ENCODE data around the gene MYO1G.

Gene MYO1G

DNA sequence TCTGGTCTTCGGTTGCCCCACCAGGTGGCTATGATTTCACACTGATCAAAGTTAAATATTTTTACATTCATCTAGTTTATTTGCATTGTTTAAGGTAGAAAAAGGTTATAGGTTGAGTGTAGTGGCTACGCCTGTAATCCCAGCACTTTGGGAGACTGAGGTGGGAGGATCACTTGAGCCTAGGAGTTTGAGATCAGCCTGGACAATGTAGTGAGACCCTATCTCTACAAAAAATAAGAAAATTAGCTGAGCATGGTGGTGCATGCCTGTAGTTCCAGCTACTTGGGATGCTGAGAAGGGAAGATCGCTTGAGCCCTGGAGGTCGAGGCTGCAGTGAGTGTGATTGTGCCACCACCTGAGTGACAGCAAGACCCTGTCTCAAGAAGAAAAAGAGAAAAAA is 25.0 kb upstream of the MYO1G start:
- H3K4me3 ChIP-seq (ENCODE audit: low read depth, low read length): no peak overlapping the region
- no peak overlapping the region for H3K27ac ChIP-seq
- no peaks in the 10 kb centered on the region for H3K27me3 ChIP-seq (ENCODE audit: control insufficient read depth, insufficient read depth, low read length)
- H3K4me1 ChIP-seq: peaks cover 14% of the 10 kb centered on the region
- H3K36me3 ChIP-seq (ENCODE audit: control insufficient read depth, insufficient read depth, low read length): no peaks in the 10 kb centered on the region
- peaks cover 30% of the 10 kb centered on the region for H3K79me2 ChIP-seq
- H2AFZ ChIP-seq: no peak overlapping the region
- no peak overlapping the region for H3K4me2 ChIP-seq (ENCODE audit: low read length)
- no peaks in the 10 kb centered on the region for H3K9me3 ChIP-seq (ENCODE audit: control insufficient read depth, low read length)
- no peak overlapping the region for H3K9ac ChIP-seq
- TF ChIP-seq, protein P1, sequence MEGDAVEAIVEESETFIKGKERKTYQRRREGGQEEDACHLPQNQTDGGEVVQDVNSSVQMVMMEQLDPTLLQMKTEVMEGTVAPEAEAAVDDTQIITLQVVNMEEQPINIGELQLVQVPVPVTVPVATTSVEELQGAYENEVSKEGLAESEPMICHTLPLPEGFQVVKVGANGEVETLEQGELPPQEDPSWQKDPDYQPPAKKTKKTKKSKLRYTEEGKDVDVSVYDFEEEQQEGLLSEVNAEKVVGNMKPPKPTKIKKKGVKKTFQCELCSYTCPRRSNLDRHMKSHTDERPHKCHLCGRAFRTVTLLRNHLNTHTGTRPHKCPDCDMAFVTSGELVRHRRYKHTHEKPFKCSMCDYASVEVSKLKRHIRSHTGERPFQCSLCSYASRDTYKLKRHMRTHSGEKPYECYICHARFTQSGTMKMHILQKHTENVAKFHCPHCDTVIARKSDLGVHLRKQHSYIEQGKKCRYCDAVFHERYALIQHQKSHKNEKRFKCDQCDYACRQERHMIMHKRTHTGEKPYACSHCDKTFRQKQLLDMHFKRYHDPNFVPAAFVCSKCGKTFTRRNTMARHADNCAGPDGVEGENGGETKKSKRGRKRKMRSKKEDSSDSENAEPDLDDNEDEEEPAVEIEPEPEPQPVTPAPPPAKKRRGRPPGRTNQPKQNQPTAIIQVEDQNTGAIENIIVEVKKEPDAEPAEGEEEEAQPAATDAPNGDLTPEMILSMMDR (IDR thresholded peaks at IDR 0.05): no peak

DNA sequence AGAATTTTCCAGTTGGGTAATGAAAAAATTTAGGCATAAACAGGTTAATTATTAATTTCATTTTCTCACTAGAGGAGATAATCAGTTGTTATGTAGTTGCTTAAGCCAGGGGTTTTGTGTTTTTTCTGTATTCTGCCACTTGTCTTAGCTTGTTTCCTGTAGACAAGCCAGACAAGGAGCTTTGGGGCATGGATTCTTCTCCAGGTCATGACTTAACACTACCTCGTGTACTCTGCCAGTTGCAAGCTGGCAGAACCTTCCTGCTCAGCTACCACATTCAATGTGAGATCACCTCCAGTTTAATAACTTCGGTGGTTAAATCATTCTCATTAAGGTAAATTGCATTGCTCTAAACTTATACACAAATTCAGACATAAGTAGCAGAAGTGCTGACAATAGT is 23.0 kb upstream of the MYO1G start:
- TF ChIP-seq, protein P1 (IDR thresholded peaks at IDR 0.05): no peak
- no peaks in the 10 kb centered on the region for H3K9me3 ChIP-seq (ENCODE audit: control insufficient read depth, low read length)
- H3K4me2 ChIP-seq (ENCODE audit: low read length): peak overlapping the region; percentile 83
- H2AFZ ChIP-seq: no peak overlapping the region
- no peaks in the 10 kb centered on the region for H3K36me3 ChIP-seq (ENCODE audit: control insufficient read depth, insufficient read depth, low read length)
- peak overlapping the region; percentile 51 for H3K4me3 ChIP-seq (ENCODE audit: low read depth, low read length)
- H3K79me2 ChIP-seq: peaks cover 27% of the 10 kb centered on the region
- no peak overlapping the region for H3K27ac ChIP-seq
- H3K4me1 ChIP-seq: peaks cover 10% of the 10 kb centered on the region
- no peak overlapping the region for H3K9ac ChIP-seq
- no peaks in the 10 kb centered on the region for H3K27me3 ChIP-seq (ENCODE audit: control insufficient read depth, insufficient read depth, low read length)

DNA sequence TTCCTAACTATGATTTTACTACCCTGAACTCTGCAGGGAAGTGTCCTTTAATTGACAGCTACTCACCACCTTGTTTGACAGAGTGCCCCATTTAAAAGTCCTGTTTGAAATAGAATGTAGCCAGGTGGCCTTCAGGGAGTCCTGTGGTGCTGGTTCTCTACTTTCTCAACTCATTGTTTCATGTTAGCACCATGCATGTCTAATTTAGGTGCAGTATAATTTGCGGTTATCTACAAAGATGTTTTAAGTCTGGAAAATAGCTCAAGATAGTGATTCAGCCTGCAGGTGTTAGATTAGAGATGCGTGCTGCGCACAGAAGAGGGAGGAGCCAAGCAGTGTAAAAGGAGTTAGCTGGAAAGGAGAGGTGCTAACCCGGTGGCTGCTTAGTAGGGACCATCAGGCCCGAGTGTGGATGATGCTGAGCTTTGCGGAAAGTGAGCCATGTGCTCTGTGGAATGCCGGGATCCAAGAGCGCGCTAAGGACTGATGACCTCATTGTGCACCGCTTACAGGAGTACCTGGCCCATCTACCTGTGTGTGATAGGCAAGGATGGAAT is 22.4 kb upstream of the MYO1G start:
- peaks cover 27% of the 10 kb centered on the region for H3K79me2 ChIP-seq
- peak overlapping the region; percentile 83 for H3K4me2 ChIP-seq (ENCODE audit: low read length)
- H3K4me3 ChIP-seq (ENCODE audit: low read depth, low read length): peak overlapping the region; percentile 51
- H3K9ac ChIP-seq: no peak overlapping the region
- peak overlapping the region; percentile 34 for H2AFZ ChIP-seq
- peak overlapping the region; percentile 40 for H3K27ac ChIP-seq
- no peaks in the 10 kb centered on the region for H3K27me3 ChIP-seq (ENCODE audit: control insufficient read depth, insufficient read depth, low read length)
- H3K36me3 ChIP-seq (ENCODE audit: control insufficient read depth, insufficient read depth, low read length): no peaks in the 10 kb centered on the region
- TF ChIP-seq, protein P1 (IDR thresholded peaks at IDR 0.05): no peak
- peaks cover 10% of the 10 kb centered on the region for H3K4me1 ChIP-seq
- no peaks in the 10 kb centered on the region for H3K9me3 ChIP-seq (ENCODE audit: control insufficient read depth, low read length)

DNA sequence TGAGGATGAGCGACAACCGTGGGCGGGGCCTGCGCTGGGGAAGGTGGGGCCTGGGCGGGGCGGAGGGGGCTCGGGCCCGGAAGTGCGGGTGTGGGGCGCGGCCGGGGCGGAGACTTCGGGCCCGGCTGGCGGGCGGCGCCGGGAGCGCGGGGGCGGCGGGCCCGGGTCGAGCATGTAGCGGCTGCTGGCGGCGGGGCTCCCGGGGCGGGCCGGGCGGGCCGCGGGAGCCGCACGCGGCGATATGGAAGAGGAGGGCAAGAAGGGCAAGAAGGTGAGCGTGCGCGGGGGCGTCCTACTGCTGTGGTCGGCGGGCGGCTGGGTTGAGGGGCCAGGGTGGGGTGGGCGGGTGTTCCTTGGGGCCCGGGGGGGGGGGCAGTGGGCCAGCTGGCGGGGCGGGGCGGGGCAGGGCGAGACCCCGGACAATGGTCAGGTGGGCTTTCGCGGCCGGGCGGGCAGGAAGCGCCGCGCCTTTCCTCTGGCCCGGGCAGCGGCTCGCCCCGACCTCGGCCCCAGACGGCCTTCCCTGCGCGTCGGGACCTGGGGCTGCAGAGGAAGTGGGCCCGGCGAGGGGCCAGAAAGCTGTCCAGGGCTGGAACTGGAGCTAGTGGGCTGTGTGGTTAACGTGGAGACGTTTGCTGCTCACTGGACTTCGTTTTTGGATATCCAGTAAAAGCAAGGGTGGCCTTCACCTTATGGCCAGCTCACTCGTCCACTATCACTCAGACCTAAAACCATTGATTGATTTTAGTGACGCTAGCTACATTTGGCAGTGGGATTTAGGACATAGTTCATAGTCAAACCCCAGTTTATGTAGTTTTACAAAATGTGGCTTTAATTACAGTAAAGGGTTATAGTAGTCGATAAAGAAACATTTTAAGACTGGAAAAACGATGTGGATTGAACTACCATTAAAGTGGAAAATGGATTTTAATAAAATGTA is 21.5 kb upstream of the MYO1G start, which contains the start of gene CCM2:
CCM2 (plus strand) TSS at position 109 of the 940 bp plus-strand sequence; CDS start at position 242, 133 bp downstream.
- Histone ChIP-seq H3K4me1 (peaks cover 10% of the 10 kb centered on the region), H3K4me2 (ENCODE audit: low read length) (peak within 1 kb of the TSS; percentile 83), H3K36me3 (ENCODE audit: control insufficient read depth, insufficient read depth, low read length) (no peaks in the 10 kb centered on the region), H3K9ac (no peak within 1 kb of the TSS), H3K27me3 (ENCODE audit: control insufficient read depth, insufficient read depth, low read length) (no peaks in the 10 kb centered on the region), H3K79me2 (peaks cover 22% of the 10 kb centered on the region), H3K4me3 (ENCODE audit: low read depth, low read length) (peak within 1 kb of the TSS; percentile 64), H3K27ac (peak within 1 kb of the TSS; percentile 66), H3K9me3 (ENCODE audit: control insufficient read depth, low read length) (no peaks in the 10 kb centered on the region), H2AFZ (peak within 1 kb of the TSS; percentile 70)
- TF ChIP-seq, protein P1 (IDR thresholded peaks at IDR 0.05): no peak

All from parathyroid adenoma (tissue), 2 donors.